ENCODE results near the gene RFT1. TPM values are rescaled to one million over a fixed set of nuclear protein-coding genes. Genes with fewer than 3 reads are reported as not detected.

RFT1 gene
- total RNA-seq, 1 experiment from 2014 or later: 33.6 TPM

DNA sequence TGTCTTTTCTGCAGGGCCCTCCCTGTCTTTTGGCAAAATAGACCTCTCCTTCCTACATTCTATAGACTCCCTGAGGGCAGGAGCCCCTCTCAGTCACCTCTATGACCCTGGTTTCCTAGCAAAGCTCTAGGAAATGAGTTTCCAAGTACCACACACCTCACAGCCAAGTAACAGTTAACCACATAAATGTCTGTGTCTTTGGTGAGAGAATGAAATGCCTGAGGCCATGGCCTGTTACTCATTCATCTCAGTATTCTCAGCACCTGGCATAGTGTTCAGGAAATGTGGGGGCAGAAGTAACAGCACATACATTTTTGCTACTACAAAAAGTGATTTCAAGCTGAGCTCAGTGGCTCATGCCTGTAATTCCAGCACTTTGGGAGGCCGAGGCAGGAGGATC, 21.0 kb downstream of the RFT1 start (continued):
- TF ChIP-seq, protein P1, sequence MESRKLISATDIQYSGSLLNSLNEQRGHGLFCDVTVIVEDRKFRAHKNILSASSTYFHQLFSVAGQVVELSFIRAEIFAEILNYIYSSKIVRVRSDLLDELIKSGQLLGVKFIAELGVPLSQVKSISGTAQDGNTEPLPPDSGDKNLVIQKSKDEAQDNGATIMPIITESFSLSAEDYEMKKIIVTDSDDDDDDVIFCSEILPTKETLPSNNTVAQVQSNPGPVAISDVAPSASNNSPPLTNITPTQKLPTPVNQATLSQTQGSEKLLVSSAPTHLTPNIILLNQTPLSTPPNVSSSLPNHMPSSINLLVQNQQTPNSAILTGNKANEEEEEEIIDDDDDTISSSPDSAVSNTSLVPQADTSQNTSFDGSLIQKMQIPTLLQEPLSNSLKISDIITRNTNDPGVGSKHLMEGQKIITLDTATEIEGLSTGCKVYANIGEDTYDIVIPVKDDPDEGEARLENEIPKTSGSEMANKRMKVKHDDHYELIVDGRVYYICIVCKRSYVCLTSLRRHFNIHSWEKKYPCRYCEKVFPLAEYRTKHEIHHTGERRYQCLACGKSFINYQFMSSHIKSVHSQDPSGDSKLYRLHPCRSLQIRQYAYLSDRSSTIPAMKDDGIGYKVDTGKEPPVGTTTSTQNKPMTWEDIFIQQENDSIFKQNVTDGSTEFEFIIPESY (IDR thresholded peaks at IDR 0.05; ENCODE audit: extremely low read depth, insufficient replicate concordance, low read length): no peak
- TF ChIP-seq SP1 (IDR thresholded peaks at IDR 0.05; ENCODE audit: low read depth): no peak
- TF ChIP-seq TCF7L2 (IDR thresholded peaks at IDR 0.05; ENCODE audit: borderline replicate concordance, extremely low read depth, insufficient read depth, insufficient read length): no peak
- TF ChIP-seq POLR2AphosphoS5 (IDR thresholded peaks at IDR 0.05; ENCODE audit: low read depth, low read length): no peak
- TF ChIP-seq ELF1 (IDR thresholded peaks at IDR 0.05; ENCODE audit: borderline replicate concordance, low read depth): no peak

DNA sequence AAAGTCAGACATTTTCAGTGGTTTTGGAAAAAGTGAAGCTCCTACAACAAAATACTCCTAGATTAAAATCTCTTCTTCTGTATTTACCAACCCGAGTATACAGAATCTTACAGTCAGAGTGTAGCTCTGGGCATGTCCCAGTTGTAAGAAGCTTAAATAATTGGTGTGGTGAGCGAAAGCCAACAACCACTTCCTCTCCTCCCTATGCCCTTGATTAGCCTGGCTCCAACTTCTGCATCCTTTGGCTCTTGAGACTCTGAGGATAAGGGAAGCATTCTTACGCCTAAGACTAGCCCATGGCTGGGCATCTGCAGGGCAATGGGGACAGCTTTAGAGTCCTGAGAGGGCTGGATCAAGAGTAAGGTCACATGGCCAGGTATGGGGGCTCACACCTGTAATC, 25.5 kb downstream of the RFT1 start:
- ATAC-seq: no peak
- no peaks in the 10 kb centered on the region for H3K9me3 ChIP-seq (ENCODE audit: control insufficient read depth in 1 of 2, insufficient read depth in 1 of 2, low read depth in 1 of 2, low read length in 2 of 2)
- BruUV-seq (replicated peaks): no TSS peak
- H4K20me1 ChIP-seq (ENCODE audit: insufficient read depth): no peaks in the 10 kb centered on the region
- DNase-seq (ENCODE audit: low read depth, low spot score): no peak
- CTCF ChIA-PET: interaction anchor here (1.0 to 1.1 kb wide), 2 partner anchors 9 to 92 kb away, joined by 4 read pairs; no protein-coding TSS in a partner anchor
- TF ChIP-seq SP1 (IDR thresholded peaks at IDR 0.05; ENCODE audit: low read depth) (no peak), CEBPB (IDR thresholded peaks at IDR 0.05; ENCODE audit: low read depth) (no peak), ZNF274 (IDR thresholded peaks at IDR 0.05; ENCODE audit: low read depth, low read length) (no peak), EGR1 (IDR thresholded peaks at IDR 0.05; ENCODE audit: low read depth) (no peak), CBX3 (IDR thresholded peaks at IDR 0.05; ENCODE audit: low read depth) (no peak), FOSL1 (IDR thresholded peaks at IDR 0.05; ENCODE audit: low read depth) (no peak), ELF1 (IDR thresholded peaks at IDR 0.05; ENCODE audit: borderline replicate concordance, low read depth) (no peak), SRF (IDR thresholded peaks at IDR 0.05; ENCODE audit: low read depth) (no peak), SIN3A (IDR thresholded peaks at IDR 0.05; ENCODE audit: low read depth) (no peak), POLR2A (IDR thresholded peaks at IDR 0.05; ENCODE audit: borderline replicate concordance, extremely low read depth, insufficient read depth, insufficient read length) (no peak), POLR2AphosphoS5 (IDR thresholded peaks at IDR 0.05; ENCODE audit: low read depth, low read length) (no peak), EZH2phosphoT487 (IDR thresholded peaks at IDR 0.05; ENCODE audit: borderline replicate concordance) (no peak)
- TF ChIP-seq, protein P2, sequence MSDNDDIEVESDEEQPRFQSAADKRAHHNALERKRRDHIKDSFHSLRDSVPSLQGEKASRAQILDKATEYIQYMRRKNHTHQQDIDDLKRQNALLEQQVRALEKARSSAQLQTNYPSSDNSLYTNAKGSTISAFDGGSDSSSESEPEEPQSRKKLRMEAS (IDR thresholded peaks at IDR 0.05): no peak
- TF ChIP-seq, protein P3, sequence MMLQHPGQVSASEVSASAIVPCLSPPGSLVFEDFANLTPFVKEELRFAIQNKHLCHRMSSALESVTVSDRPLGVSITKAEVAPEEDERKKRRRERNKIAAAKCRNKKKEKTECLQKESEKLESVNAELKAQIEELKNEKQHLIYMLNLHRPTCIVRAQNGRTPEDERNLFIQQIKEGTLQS (IDR thresholded peaks at IDR 0.05): no peak
- TF ChIP-seq, protein P1 (IDR thresholded peaks at IDR 0.05; ENCODE audit: extremely low read depth, insufficient replicate concordance, low read length): no peak
- TF ChIP-seq, protein P4, sequence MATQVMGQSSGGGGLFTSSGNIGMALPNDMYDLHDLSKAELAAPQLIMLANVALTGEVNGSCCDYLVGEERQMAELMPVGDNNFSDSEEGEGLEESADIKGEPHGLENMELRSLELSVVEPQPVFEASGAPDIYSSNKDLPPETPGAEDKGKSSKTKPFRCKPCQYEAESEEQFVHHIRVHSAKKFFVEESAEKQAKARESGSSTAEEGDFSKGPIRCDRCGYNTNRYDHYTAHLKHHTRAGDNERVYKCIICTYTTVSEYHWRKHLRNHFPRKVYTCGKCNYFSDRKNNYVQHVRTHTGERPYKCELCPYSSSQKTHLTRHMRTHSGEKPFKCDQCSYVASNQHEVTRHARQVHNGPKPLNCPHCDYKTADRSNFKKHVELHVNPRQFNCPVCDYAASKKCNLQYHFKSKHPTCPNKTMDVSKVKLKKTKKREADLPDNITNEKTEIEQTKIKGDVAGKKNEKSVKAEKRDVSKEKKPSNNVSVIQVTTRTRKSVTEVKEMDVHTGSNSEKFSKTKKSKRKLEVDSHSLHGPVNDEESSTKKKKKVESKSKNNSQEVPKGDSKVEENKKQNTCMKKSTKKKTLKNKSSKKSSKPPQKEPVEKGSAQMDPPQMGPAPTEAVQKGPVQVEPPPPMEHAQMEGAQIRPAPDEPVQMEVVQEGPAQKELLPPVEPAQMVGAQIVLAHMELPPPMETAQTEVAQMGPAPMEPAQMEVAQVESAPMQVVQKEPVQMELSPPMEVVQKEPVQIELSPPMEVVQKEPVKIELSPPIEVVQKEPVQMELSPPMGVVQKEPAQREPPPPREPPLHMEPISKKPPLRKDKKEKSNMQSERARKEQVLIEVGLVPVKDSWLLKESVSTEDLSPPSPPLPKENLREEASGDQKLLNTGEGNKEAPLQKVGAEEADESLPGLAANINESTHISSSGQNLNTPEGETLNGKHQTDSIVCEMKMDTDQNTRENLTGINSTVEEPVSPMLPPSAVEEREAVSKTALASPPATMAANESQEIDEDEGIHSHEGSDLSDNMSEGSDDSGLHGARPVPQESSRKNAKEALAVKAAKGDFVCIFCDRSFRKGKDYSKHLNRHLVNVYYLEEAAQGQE (IDR thresholded peaks at IDR 0.05; ENCODE audit: low read depth): no peak
- RAD21 ChIA-PET (ENCODE audit: low non-redundant PET in 1 of 2, low total read pairs in 2 of 2, uncharacterized antibody in 2 of 2, unreplicated experiment in 2 of 2): no interaction called here
- intact Hi-C loops (cut with micrococcal nuclease): no loop called here
- H3K4me3 ChIP-seq (replicated peaks in 1 of 2; ENCODE audit: low read depth in 1 of 2, low read length in 2 of 2): no peak overlapping the region
- no peak overlapping the region for H3K4me2 ChIP-seq (ENCODE audit: low read length)
- no peaks in the 10 kb centered on the region for H3K9me2 ChIP-seq (ENCODE audit: insufficient read depth)
- H3K4me1 ChIP-seq (ENCODE audit: control insufficient read depth in 1 of 2, insufficient read depth in 2 of 2, low read length in 2 of 2): no peaks in the 10 kb centered on the region; a peak in 1 of 4 replicates
- H3K36me3 ChIP-seq (ENCODE audit: control insufficient read depth in 1 of 2, insufficient read depth in 2 of 2, low read length in 2 of 2): peaks cover 13 to 19% of the 10 kb centered on the region in 2 experiments
- H2AFZ ChIP-seq (ENCODE audit: low read depth, low read length, poor library complexity, severe bottlenecking): no peak overlapping the region
- no peak overlapping the region for H3K27ac ChIP-seq (ENCODE audit: low read depth, low read length)
- POLR2A ChIA-PET: no interaction called here
- no peaks in the 10 kb centered on the region for H3K27me3 ChIP-seq (ENCODE audit: insufficient read depth, low read length)
- H3K79me2 ChIP-seq (ENCODE audit: insufficient read depth, low read length): no peaks in the 10 kb centered on the region
- H3K9ac ChIP-seq (ENCODE audit: low read length): no peak overlapping the region
